NOMO-1 (cell line): ENCODE measurements around the gene ARIH2.

ENCODE experiments used
- DNase-seq, 2 experiments: peaks; one replicate each; lab custom pipeline; 2025; ENCODE audit not compliant: unreplicated experiment in 2 of 2; lab: John Stamatoyannopoulos, UW

Gene ARIH2

GRCh38 chr3:49030321-49030720 lies 111.7 kb downstream of the ARIH2 start:
- DNase-seq = no peak

- no peak for DNase-seq
Measured at GRCh38 chr3:49032646-49033304, 114.1 kb downstream of the ARIH2 start.

- DNase-seq = no peak
Measured at GRCh38 chr3:49034650-49035049, 116.0 kb downstream of the ARIH2 start.

- DNase-seq = peak in 1 of 2 experiments; percentile 32
Measured at GRCh38 chr3:49035281-49035680, 116.6 kb downstream of the ARIH2 start.
